ENCODE data around the gene OR2L3. TPM values are rescaled to one million over a fixed set of nuclear protein-coding genes. Genes with fewer than 3 reads are reported as not detected.
"Not testable (repeated sequence)": the region's sequence is repeated elsewhere in the genome, so short reads cannot be mapped to it uniquely, and the experiment has no call there.

Gene OR2L3
- polyA plus RNA-seq (2014; cell fraction: cytosol; rRNA removed) = not detected in 2 replicates
- polyA plus RNA-seq (2014; cell fraction: nucleus; rRNA removed) = 0.35 TPM in 1 of 2 replicates, not detected in the other

GRCh38 chr1:248046536-248046935, at the start of gene OR2L3:
Gene OR2L3, plus strand, starts transcription at chr1:248046836. Its CDS starts 13,846 bp downstream, at chr1:248060682.
- DNase-seq (ENCODE audit: low spot score) = no peak

DNA sequence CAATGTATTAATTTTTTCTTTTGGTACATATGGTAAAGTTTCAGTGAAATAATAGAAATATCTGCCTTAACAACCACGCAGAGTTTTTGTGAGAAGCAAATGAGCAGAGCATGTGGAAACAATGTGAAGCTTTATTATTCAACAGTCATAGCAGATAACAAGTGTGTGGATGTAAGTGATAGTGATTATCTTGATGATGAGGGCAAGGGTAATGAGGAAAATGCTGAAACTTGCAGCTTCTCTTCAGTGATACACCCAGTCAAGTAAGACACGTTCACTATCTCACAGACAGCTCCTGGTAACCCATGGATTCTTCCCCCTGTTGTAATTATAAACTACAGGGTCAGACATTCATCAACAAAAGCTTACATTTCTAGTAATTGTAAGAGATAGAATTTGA, 47.8 kb upstream of the OR2L3 start:
- DNase-seq (ENCODE audit: low spot score) = no peak

GRCh38 chr1:248000169-248000568, 46.5 kb upstream of the OR2L3 start:
- no peak for DNase-seq (ENCODE audit: low spot score)

- no peak for DNase-seq (ENCODE audit: low spot score)
These were observed 38.9 kb upstream of the OR2L3 start for GRCh38 chr1:248007778-248008177.

GRCh38 chr1:248009681-248010080, 37.0 kb upstream of the OR2L3 start:
- no peak for DNase-seq (ENCODE audit: low spot score)

DNA sequence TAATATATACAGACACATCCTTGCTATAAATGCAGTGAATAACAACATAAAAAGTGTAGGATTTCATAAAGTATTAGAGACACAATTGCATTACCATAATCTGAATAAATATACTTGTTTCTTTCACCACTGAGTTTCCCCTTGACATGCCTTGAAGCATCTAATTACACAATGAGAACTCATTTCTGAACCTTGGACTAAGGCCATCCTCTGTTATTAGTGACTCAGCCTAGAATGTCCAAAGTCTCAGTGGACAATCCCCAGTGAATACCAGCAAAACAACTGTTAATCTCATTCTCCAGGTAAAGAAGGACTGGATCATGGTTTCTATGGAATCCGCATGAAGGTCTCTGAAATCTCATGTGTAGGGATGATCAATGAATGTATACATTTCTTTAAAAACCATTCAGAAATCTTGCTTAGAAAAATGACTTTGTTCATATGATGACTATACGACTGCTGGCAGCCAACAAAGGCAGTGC, 33.4 kb upstream of the OR2L3 start, which contains the start of gene OR2L5:
Gene OR2L5 (plus strand): TSS at position 432 of the 482 bp plus-strand sequence. CDS start 8,288 bp downstream, outside the sequence.
- no peak for DNase-seq (ENCODE audit: low spot score)

DNA sequence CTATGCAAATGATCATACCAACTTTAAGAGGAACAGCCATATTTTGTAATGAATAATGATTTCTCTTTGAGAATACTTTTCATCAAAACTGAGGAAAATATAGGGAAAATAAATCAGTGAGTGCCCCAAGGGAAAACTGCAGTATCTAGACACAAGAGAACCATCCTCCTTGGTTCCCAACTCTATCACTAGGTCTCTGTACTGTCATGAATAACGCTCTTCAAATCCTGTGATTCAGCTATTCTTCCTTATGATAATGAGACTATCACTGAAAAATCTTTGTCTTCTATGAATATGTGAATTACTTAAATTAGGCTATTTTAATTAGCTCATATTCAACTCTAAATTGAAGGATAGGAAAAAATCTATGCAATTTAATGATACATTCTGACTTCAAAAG, 30.8 kb upstream of the OR2L3 start:
- no peak for DNase-seq (ENCODE audit: low spot score)

DNA sequence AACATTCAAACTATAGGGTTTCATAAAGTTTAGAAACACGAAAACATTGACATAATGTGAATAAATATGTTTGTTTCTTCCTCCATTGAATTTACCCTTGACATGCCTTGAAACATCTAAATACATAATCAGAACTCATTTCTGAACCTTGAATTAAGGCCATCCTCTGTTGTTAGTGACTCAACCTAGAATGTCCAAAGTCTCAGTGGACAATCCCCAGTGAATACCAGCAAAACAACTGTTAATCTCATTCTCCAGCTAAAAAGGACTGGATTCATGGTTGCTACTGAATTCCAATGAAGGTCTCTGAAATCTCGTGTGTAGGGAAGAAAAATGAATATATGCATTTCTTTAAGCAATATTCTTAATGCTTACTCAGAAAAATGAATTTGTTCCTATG, 16.9 kb upstream of the OR2L3 start, which contains the start of gene OR2L2:
Gene OR2L2 (plus strand): TSS at position 301 of the 400 bp plus-strand sequence. CDS start 8,198 bp downstream, outside the sequence.
- DNase-seq (ENCODE audit: low spot score) = no peak

- DNase-seq (ENCODE audit: low spot score) = no peak
These were observed 1.4 kb upstream of the OR2L3 start for GRCh38 chr1:248045209-248045608.

- DNase-seq (ENCODE audit: low spot score) = no peak
These were observed 372 bp downstream of the OR2L3 start for GRCh38 chr1:248047008-248047407.

DNA sequence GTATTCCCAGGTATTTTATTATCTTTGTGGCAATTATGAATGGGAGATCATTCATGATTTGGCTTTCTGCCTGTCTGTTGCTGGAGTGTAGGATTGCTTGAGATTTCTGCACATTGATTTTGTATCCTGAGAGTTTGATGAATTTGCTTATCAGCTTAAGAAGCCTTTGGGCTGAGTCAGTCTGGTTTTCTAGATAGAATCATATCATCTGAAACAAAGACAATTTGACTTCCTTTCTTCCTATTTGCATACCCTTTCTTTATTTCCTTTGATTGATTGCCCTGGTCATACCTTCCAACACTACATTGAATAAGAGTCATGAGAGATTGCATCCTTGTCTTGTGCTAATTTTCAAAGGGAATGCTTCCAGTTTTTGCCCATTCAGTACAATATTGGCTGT, 8.0 kb downstream of the OR2L3 start:
- DNase-seq (ENCODE audit: low spot score) = no peak

DNA sequence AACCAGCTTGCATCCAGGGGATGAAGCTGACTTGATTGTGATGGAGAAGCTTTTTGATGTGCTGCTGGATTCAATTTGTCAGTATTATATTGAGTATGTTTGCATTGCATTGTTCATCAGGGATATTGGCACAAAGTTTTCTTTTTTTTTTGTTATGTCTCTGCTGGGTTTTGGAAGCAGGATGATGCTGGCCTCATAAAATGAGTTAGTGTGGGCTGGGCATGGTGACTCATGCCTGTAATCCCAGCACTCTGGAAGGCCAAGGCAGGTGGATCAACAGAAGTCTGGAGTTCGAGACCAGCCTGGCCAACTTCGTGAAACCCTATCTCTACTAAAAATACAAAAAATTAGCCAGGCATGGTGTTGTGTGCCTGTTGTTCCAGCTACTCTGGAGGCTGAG, 8.6 kb downstream of the OR2L3 start:
- DNase-seq (ENCODE audit: low spot score) = no peak

GRCh38 chr1:248065071-248065470, 18.4 kb downstream of the OR2L3 start:
- no peak for DNase-seq (ENCODE audit: low spot score)

DNA sequence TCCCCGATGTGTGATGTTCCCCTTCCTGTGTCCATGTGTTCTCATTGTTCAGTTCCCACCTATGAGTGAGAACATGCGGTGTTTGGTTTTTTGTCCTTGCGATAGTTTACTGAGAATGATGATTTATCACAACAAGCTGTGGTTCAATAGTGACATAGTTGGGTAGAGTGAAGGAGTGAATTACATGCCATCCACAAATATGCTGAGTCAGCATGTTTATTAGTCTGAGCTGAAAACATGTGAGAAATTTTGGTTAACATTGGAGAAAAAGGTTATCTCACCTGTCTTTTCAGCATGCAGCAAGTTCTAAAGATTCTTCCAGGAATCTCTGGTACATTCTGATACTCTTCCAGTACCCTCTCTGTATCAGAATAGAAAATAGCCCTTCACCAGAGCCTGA, 19.0 kb downstream of the OR2L3 start:
- DNase-seq (ENCODE audit: low spot score) = no peak

DNA sequence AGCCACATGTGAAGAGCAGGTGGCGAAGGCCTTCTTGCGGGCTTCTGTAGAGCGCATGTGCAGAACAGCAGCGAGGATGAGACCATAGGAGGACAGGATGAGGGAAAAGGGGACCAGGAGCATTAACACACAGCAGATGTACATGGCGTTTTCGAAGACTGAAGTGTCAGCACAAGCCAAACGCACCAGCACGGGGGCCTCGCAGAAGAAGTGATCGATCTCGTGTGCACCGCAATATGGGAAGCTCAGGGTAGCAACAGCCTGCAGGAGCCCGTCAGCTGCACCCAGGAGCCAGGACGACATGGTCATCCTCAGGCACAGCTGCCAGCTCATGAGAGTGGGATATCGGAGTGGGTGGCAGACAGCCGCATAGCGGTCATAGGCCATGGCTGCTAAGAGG, 37.2 kb downstream of the OR2L3 start:
- not testable (repeated sequence) for DNase-seq (ENCODE audit: low spot score)

DNA sequence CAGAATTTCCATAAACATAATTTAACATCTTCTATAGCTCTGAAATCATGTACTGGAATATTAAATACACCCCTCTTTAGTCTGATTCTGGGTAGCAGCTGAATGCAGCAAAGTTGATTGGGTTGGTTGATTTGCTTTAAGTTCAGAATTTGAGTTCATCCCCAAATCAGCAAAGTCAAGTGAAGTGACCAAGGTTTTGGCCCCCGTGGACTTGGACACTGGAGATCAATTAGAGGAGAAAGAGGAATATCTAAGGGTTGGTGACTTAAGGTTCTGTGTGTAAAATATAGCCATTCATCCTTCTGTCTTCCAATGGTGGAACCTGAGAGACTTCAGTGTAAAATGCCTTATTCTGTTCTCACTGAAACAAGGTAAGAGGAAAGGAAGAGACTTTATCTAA, 48.2 kb downstream of the OR2L3 start, which contains the start of gene OR2L13:
Gene OR2L13 (plus strand): TSS at position 301 of the 400 bp plus-strand sequence. CDS start 4,192 bp downstream, outside the sequence.
- DNase-seq (ENCODE audit: low spot score) = no peak

DNA sequence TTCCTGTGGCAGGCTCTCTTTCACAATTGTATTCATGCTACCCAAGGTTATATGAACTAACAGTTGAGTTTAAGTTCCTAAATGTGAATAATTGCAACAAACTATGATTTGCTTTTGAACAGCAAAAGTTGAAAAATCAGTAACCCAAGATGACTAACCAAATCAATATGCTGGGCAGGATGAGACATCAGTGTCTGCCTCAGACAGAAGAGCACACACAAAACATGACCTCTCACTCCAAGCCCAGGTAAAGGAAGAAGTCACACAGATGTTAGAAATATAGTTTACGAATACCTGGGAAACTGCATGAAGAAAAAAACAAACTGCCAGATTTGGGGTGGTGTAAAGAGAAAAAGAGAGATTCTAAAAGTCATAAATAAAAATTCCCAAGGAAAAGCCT, 51.9 kb downstream of the OR2L3 start:
- DNase-seq (ENCODE audit: low spot score) = no peak

- no peak for DNase-seq (ENCODE audit: low spot score)
These were observed 56.2 kb downstream of the OR2L3 start for GRCh38 chr1:248102847-248103246.

DNA sequence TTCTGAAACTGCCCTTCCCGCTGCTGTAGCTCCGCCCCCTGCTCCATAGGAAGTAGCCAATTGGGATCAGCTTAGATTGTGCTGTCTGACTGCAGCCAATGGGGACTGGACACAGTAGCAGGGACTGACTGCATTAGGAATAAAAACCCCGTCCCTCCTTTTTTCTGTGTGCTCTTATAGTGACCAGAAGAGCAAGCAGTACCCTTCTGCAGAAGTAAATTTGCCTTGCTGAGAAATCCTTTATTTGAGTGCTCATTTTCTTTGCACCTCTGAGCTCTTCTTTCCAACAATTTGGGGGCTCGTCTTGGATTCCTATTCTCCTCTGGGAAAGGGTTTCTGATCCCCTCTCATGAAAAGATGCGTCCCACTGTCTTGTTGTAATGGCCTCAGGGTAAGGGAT, 64.5 kb downstream of the OR2L3 start:
- DNase-seq (ENCODE audit: low spot score) = no peak

All from SK-N-DZ (cell line).